HG02763 (cell line): ENCODE measurements around the gene VARS1.
"Not testable (repeated sequence)": the region's sequence is repeated elsewhere in the genome, so short reads cannot be mapped to it uniquely, and the experiment has no call there.

Source experiments
- ATAC-seq: cut with Tn5 transposase; IDR thresholded peaks from one replicate; pipeline ENCODE4 v1.9.1; 2021; ENCODE audit warnings: mild to moderate bottlenecking, moderate library complexity; ENCODE audit not compliant: unreplicated experiment

Gene VARS1

DNA sequence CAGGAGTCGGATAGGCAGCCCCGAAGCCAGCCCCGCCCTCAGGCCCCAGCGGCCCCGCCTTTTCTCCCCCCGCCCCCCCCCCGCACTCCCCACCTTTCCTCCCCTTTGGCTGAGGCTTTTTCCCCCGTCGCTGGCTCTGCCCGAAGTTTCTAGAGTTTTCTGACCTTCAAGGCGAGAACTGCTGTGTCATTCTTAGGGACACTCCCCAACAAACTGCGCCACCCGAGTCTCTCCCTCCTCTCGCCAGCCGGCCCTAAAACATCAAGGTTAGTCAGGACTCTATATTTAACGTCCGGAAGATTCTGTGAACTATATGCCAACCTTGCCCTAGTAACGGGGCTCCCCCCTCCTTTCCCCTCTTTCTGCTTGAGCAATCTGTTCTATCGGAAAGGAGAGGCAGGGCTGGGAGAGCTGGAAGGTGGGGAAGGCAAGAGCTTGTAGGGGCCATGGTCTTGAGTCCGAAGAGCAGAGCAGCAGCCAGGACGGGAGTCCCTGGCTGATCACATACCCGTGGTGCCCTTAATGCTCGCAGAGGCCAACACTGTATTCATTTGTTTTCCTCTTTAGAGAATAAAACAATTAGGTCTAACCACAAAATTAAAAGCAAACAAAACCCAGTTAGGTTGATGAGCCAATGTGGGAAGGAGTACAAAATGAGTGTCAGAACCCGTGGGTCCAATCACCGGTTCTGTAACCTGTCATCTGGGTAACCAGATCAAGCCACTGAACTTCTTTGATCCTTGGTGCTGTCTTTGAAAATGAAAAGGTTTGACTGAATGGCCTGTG is 26.7 kb upstream of the VARS1 start:
- ATAC-seq, result peak; percentile 48

- peak; percentile 41 for ATAC-seq
Measured at GRCh38 chr6:31821301-31822035, 25.9 kb upstream of the VARS1 start.

DNA sequence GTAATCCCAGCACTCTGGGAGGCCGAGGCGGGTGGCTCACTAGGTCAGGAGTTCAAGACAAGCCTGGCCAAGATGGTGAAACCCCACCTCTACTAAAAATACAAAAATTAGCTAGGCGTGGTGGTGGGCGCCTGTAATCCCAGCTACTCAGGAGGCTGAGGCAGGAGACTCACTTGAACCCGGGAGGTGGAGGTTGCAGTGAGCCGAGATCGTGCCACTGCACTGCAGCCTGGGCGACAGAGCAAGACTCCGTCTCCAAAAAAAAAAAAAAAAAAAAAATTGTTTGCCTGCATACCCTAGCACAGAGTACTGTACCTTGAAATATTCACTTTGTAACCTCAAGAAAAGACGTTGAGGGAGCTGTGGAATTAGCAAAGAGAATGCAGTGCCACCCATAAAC is 24.8 kb upstream of the VARS1 start:
- ATAC-seq, result not testable (repeated sequence)

DNA sequence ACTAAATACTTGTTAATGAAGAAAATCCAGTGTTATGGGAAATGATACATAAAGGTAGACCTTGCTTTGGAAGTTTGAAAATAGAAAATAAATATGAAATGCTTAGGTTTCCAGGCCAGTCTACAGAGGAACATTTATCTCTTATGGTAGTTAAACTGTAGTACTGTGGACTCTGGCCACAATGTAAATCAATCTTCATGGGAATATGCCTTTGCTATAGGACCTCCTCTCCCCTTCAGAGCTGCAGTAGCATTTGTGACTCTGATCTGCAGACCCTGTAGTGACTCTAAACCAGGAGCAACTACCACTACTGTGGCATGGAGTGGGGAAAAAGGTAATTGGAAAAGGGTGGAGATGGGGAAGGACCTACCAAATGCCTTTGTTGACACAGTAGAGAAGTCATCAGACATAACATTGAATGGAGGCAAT is 24.3 kb upstream of the VARS1 start:
- ATAC-seq, result no peak

DNA sequence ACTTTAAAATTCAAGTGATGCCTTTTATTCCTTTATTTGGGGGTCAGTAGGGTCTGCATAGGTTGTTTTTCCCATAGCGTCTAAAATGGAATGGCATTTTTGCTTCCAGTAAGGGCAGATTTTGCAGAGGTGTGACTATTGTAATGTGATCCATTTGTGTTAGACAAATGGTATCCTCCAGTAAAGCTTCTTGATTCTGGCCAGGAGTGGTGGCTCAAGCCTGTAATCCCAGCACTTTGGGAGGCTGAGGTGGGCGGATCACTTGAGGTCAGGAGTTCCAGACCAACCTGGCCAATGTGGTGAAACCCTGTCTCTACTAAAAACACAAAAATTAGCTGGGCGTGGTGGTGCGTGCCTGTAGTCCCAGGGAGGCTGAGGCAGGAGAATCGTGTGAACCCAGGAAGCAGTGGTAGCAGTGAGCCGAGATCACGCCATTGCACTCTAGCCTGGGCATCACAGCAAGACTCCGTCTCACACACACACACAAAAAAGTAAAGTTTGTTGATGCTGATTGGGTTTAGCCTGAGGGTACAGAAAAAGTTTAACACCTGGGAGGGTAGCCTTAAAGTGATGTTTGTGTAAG is 22.5 kb upstream of the VARS1 start:
- not testable (repeated sequence) for ATAC-seq

DNA sequence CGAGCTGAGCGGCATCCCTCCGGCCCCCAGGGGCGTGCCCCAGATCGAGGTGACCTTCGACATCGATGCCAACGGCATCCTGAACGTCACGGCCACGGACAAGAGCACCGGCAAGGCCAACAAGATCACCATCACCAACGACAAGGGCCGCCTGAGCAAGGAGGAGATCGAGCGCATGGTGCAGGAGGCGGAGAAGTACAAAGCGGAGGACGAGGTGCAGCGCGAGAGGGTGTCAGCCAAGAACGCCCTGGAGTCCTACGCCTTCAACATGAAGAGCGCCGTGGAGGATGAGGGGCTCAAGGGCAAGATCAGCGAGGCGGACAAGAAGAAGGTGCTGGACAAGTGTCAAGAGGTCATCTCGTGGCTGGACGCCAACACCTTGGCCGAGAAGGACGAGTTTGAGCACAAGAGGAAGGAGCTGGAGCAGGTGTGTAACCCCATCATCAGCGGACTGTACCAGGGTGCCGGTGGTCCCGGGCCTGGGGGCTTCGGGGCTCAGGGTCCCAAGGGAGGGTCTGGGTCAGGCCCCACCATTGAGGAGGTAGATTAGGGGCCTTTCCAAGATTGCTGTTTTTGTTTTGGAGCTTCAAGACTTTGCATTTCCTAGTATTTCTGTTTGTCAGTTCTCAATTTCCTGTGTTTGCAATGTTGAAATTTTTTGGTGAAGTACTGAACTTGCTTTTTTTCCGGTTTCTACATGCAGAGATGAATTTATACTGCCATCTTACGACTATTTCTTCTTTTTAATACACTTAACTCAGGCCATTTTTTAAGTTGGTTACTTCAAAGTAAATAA is 21.8 kb upstream of the VARS1 start:
- ATAC-seq, result not testable (repeated sequence)

- ATAC-seq, result peak; percentile 48
Measured at GRCh38 chr6:31815025-31815838, 19.7 kb upstream of the VARS1 start, which contains the start of the genes HSPA1A and HSPA1L. Gene HSPA1A (plus strand): TSS chr6:31815543. CDS start chr6:31815757, 214 bp downstream. Gene HSPA1L (minus strand): TSS chr6:31815283. CDS start chr6:31811972, 3,311 bp downstream.

DNA sequence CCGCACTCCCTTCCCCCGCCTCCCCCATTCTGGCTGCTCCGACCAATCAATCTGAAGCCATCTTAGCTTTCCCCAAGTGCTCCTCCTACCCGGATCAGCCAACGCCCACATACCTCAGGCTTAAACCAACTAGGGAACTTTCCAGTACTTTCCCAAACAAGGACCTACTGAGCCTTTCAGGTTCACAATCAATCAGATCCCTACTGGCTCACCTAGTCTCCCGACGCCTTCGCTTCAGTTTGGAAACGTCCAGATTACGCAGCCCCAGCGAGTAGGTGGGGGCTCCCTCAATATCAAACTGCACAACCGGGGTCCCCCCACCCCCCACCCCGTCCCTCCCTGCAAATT is 19.1 kb upstream of the VARS1 start:
- no peak for ATAC-seq

- no peak for ATAC-seq
Measured at GRCh38 chr6:31813465-31813849, 17.9 kb upstream of the VARS1 start.

DNA sequence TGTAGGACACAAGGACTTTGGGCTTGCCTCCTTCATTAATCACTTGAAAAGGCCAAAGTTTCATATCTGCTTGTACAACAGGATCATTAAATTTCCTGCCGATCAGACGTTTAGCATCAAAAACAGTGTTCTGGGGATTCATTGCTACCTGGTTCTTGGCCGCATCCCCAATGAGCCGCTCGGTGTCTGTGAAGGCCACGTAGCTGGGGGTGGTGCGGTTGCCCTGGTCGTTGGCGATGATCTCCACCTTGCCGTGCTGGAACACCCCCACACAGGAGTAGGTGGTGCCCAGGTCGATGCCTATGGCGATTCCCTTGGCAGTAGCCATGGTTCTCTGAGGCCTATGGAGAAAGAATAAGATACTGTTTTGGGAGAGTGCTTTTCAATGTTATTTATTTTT is 16.1 kb upstream of the VARS1 start:
- no peak for ATAC-seq

DNA sequence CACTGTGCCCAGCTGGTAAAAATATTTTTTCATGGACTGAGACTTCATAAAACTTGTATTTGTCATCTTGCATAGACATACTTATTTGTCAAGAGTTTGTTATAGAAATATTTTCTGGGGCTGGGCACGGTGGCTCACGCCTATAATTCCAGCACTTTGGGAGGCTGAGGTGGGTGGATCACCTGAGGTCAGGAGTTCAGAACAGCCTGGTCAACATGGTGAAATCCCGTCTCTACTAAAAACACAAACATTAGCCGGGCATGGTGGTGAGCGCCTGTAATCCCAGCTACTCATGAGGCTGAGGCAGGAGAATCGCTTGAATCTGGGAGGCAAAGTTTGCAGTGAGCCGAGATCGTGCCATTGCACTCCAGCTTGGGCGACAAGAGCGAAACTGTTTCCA is 13.0 kb upstream of the VARS1 start:
- not testable (repeated sequence) for ATAC-seq

- peak; percentile 88 for ATAC-seq
Measured at GRCh38 chr6:31806470-31807272, 11.1 kb upstream of the VARS1 start, which contains the start of gene LSM2. Gene LSM2 (minus strand): TSS chr6:31806966. CDS start chr6:31806757, 209 bp downstream.

DNA sequence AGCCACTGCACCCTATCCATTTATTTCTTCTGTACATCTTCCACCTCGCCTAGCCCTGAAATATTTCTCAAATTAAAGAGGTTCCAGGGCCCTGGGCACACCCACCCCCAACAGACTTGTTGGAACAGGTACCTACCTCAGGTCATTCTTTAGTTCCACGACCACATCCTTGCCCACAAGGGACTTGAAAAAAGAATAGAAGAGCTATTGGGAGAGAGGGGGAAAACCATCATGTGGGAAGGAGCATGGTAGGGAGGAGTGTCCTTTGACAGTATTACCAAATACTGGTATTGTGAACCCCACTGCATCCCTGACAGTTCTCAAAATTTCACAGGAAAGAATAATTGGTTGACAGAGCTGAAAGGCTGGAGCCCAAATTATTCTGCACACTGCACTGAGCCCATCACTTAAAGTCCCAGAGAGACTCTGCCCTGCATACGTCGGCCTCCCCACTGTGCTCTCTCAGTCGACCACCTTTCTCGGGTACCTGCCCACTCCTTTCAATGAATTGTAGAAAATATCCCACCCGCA is 10.5 kb upstream of the VARS1 start:
- no peak for ATAC-seq

- ATAC-seq, result not testable (repeated sequence)
Measured at GRCh38 chr6:31801031-31801927, 5.7 kb upstream of the VARS1 start.

GRCh38 chr6:31799781-31800180 is 4.2 kb upstream of the VARS1 start:
- no peak for ATAC-seq

GRCh38 chr6:31797588-31797987 is 2.0 kb upstream of the VARS1 start:
- no peak for ATAC-seq

- ATAC-seq, result no peak
Measured at GRCh38 chr6:31796993-31797385, 1.4 kb upstream of the VARS1 start.
